ENCODE measurements around the gene BCL2. TPM values are rescaled to one million over a fixed set of nuclear protein-coding genes. Genes with fewer than 3 reads are reported as not detected.

BCL2 gene
- total RNA-seq, 1 experiment from 2014 or later = 2.6 TPM

DNA sequence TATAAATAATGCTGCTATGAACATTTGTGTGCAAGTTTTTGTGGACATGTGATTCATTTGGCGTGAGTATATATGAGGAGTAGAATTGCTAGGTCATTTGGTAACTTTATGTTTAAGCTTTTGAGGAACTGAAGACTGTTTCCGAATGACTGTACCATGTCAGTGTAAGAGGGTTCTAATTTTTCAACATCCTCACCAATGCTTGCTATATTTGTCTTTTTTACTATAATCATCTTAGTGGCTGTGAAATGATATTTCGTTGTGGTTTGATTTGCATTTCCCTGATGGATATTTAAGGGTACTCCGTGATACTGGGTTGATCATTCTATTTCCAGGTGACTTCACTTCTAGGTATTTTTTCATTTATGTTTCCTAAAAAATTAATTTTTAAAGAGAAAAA lies 241.1 kb downstream of the BCL2 start (continued):
- no peak for TF ChIP-seq MYBL2 (CRISPR knock-in tag; IDR thresholded peaks at IDR 0.05)
- no peak for TF ChIP-seq FOXJ3 (CRISPR knock-in tag; IDR thresholded peaks at IDR 0.05; ENCODE audit: borderline replicate concordance)
- TF ChIP-seq SMAD3 (CRISPR knock-in tag; IDR thresholded peaks at IDR 0.05; ENCODE audit: borderline replicate concordance) = no peak
- TF ChIP-seq SMAD4 (CRISPR knock-in tag; IDR thresholded peaks at IDR 0.05) = no peak

DNA sequence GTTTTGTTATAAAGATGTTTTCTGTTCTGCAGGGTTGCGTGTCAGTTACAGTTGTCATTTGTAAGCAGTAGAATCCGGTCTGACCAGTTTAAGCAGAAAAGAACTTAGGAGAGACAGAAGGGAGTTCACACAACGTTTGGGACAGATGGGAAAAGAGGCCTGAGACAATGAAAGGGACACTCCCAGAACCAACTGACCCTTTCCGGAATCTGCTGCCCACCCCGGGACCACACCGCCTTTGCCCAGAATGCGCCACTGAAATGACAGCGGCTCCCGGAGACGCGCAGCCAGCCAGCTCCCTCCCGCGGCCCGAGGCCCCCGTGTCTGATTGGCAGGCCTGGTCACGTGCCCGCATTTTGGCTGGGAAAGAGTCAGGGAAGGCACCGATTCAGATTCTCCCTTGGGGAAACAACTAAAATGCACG lies 244.6 kb downstream of the BCL2 start:
- POLR2A ChIA-PET = interaction anchor here (0.6 to 1.5 kb wide), 3 partner anchors 243 to 634 kb away, joined by 3 to 4 read pairs (median 3); no protein-coding TSS in a partner anchor

DNA sequence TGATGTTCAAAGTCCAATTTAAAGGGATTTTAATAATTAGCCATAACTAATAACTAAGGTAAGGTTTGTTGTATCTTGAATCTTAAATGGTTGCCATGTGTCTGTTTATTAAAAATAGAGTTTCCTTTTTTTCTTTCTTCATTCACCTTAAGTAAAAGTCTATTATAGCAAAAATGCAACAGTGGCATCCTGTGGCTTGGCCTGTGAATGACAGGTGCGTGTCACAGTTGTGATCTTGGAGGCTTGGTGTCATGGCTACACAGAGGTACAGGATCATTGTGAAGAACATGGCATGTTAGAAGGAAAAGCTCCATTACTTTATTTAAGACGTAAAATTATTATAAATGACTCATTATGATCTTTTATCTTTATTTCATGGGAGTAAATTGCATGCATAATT lies 246.1 kb downstream of the BCL2 start:
- ChIA-PET CTCF (interaction anchor here (0.6 kb wide), 1 partner anchor 51 kb away, joined by 4 read pairs; no protein-coding TSS in a partner anchor), POLR2A (no interaction called here)

More for the DNA sequence above, 244.6 kb downstream of the BCL2 start:
- no peaks in the 10 kb centered on the region for H3K27me3 Mint-ChIP-seq (ENCODE audit: low read depth)
- H3K9me3 Mint-ChIP-seq = peaks cover 7% of the 10 kb centered on the region
- peak; percentile 91 for ATAC-seq
- peak; percentile 88 for DNase-seq (ENCODE audit: low spot score)
- H3K4me1 Mint-ChIP-seq = peaks cover 9% of the 10 kb centered on the region
- H3K4me3 Mint-ChIP-seq = peak overlapping the region; percentile 73
- H3K27ac Mint-ChIP-seq = peak overlapping the region; percentile 59
- H3K36me3 Mint-ChIP-seq = no peaks in the 10 kb centered on the region
- TF ChIP-seq, protein P1, sequence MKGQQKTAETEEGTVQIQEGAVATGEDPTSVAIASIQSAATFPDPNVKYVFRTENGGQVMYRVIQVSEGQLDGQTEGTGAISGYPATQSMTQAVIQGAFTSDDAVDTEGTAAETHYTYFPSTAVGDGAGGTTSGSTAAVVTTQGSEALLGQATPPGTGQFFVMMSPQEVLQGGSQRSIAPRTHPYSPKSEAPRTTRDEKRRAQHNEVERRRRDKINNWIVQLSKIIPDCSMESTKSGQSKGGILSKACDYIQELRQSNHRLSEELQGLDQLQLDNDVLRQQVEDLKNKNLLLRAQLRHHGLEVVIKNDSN (CRISPR knock-in tag; IDR thresholded peaks at IDR 0.05) = peak; percentile 98
- TF ChIP-seq OVOL2 (CRISPR knock-in tag; IDR thresholded peaks at IDR 0.05; ENCODE audit: borderline replicate concordance) (no peak), FOXK1 (CRISPR knock-in tag; IDR thresholded peaks at IDR 0.05) (0 out of 2 replicates have a peak, but pooled peaks have one; percentile 34), ZNF423 (CRISPR knock-in tag; IDR thresholded peaks at IDR 0.05) (peak; percentile 50), NR3C1 (CRISPR knock-in tag; conservative IDR thresholded peaks at IDR 0.05; ENCODE audit: low read depth) (no peak), TEAD1 (CRISPR knock-in tag; IDR thresholded peaks at IDR 0.05) (peak; percentile 31; the same call in 1 of the 2 replicates), TP53 (CRISPR knock-in tag; IDR thresholded peaks at IDR 0.05) (no peak), TEAD4 (CRISPR knock-in tag; IDR thresholded peaks at IDR 0.05) (peak; percentile 37; the same call in 1 of the 2 replicates), NFYB (CRISPR knock-in tag; conservative IDR thresholded peaks at IDR 0.05; ENCODE audit: low read depth) (peak; percentile 90), MYBL2 (CRISPR knock-in tag; IDR thresholded peaks at IDR 0.05) (no peak), ZBTB21 (CRISPR knock-in tag; IDR thresholded peaks at IDR 0.05; ENCODE audit: borderline replicate concordance) (no peak)
- TF ChIP-seq, protein P2, sequence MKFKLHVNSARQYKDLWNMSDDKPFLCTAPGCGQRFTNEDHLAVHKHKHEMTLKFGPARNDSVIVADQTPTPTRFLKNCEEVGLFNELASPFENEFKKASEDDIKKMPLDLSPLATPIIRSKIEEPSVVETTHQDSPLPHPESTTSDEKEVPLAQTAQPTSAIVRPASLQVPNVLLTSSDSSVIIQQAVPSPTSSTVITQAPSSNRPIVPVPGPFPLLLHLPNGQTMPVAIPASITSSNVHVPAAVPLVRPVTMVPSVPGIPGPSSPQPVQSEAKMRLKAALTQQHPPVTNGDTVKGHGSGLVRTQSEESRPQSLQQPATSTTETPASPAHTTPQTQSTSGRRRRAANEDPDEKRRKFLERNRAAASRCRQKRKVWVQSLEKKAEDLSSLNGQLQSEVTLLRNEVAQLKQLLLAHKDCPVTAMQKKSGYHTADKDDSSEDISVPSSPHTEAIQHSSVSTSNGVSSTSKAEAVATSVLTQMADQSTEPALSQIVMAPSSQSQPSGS (CRISPR knock-in tag; IDR thresholded peaks at IDR 0.05; ENCODE audit: borderline replicate concordance, low read depth) = no peak
- TF ChIP-seq, protein P3, sequence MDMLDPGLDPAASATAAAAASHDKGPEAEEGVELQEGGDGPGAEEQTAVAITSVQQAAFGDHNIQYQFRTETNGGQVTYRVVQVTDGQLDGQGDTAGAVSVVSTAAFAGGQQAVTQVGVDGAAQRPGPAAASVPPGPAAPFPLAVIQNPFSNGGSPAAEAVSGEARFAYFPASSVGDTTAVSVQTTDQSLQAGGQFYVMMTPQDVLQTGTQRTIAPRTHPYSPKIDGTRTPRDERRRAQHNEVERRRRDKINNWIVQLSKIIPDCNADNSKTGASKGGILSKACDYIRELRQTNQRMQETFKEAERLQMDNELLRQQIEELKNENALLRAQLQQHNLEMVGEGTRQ (CRISPR knock-in tag; IDR thresholded peaks at IDR 0.05) = peak; percentile 97
- TF ChIP-seq, protein P4, sequence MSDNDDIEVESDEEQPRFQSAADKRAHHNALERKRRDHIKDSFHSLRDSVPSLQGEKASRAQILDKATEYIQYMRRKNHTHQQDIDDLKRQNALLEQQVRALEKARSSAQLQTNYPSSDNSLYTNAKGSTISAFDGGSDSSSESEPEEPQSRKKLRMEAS (CRISPR knock-in tag; IDR thresholded peaks at IDR 0.05) = peak; percentile 68; the same call in 1 of the 2 replicates
- CTCF ChIA-PET = interaction anchor here (1.0 kb wide), 2 partner anchors 55 to 59 kb away, joined by 3 to 5 read pairs; no protein-coding TSS in a partner anchor

More for the DNA sequence above, 246.1 kb downstream of the BCL2 start:
- DNase-seq (ENCODE audit: low spot score) = no peak
- Mint-ChIP-seq H3K27me3 (ENCODE audit: low read depth) (no peaks in the 10 kb centered on the region), H3K36me3 (no peaks in the 10 kb centered on the region), H3K9me3 (no peaks in the 10 kb centered on the region), H3K4me1 (peaks cover 9% of the 10 kb centered on the region), H3K4me3 (no peak overlapping the region), H3K27ac (no peak overlapping the region)
- no peak for ATAC-seq
- TF ChIP-seq NFE2L1 (CRISPR knock-in tag; IDR thresholded peaks at IDR 0.05) = no peak
- TF ChIP-seq, protein P5, sequence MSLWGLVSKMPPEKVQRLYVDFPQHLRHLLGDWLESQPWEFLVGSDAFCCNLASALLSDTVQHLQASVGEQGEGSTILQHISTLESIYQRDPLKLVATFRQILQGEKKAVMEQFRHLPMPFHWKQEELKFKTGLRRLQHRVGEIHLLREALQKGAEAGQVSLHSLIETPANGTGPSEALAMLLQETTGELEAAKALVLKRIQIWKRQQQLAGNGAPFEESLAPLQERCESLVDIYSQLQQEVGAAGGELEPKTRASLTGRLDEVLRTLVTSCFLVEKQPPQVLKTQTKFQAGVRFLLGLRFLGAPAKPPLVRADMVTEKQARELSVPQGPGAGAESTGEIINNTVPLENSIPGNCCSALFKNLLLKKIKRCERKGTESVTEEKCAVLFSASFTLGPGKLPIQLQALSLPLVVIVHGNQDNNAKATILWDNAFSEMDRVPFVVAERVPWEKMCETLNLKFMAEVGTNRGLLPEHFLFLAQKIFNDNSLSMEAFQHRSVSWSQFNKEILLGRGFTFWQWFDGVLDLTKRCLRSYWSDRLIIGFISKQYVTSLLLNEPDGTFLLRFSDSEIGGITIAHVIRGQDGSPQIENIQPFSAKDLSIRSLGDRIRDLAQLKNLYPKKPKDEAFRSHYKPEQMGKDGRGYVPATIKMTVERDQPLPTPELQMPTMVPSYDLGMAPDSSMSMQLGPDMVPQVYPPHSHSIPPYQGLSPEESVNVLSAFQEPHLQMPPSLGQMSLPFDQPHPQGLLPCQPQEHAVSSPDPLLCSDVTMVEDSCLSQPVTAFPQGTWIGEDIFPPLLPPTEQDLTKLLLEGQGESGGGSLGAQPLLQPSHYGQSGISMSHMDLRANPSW (CRISPR knock-in tag; conservative IDR thresholded peaks at IDR 0.05; ENCODE audit: low read depth) = no peak
- no peak for TF ChIP-seq TCF7 (CRISPR knock-in tag; IDR thresholded peaks at IDR 0.05; ENCODE audit: low read depth)
- TF ChIP-seq SP1 (CRISPR knock-in tag; conservative IDR thresholded peaks at IDR 0.05) = no peak
